Lower leg skin (tissue), 3 donors: Measurements from ENCODE around the gene SLC22A14.

Experiments
- POLR2A ChIP-seq, 2 donors: fragments of 450-650 bp; IDR thresholded peaks; one replicate each; pipeline ENCODE4 v1.6.1; 2016 to 2017; ENCODE audit warnings: antibody characterized with exemption in 2 of 2, mild to moderate bottlenecking in 1 of 2, moderate library complexity in 1 of 2
- TF ChIP-seq, protein P1 (sequence below), 3 donors: fragments of 450-650 bp; IDR thresholded peaks; one replicate each; pipeline ENCODE4 v1.5.1; 2016; ENCODE audit warnings: antibody characterized with exemption in 3 of 3, mild to moderate bottlenecking in 3 of 3, moderate library complexity in 2 of 3

DNA sequence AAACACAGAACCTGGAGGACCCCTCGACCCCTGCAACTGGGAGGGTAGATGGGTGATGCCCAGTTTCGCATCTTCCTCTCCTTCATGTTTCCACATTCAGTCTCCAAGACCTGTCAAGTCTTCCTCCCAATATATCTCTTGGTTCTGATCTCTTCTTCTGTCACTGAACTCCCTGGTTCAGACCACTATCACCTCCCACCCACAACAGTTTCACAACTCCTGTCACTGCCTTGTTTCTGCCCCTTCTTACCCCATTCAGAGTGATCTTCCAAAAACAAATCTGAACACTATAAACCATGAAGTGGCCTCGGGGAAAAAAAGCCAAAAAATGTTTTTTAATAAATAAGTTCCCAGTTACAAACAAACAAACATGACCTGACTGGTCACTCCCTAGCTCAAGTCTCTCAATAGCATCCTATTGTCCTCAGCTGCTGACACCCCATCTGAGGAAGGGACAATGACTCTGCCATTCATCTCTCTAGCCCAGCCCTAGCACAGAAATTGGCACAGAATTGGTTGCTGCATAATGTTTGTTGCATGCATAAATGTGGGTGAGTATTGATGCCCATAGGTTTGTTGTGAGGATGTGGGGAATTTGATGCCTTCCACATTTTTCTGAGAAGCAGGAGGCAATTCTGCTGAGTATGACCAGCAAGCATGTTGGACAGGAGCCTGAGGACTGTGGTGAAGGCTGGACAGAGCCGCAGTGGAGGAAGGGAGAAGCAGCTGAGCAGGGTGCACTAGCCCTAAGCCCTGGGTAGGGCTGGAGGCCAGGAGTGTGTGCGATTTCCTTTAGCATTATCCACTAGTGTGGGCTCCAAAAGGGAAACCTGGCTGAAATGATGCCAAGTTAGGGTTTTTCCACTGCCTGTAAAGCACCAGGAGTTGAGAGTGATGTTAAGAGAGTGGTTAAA is 52.3 kb downstream of the SLC22A14 start:
- TF ChIP-seq, protein P1, sequence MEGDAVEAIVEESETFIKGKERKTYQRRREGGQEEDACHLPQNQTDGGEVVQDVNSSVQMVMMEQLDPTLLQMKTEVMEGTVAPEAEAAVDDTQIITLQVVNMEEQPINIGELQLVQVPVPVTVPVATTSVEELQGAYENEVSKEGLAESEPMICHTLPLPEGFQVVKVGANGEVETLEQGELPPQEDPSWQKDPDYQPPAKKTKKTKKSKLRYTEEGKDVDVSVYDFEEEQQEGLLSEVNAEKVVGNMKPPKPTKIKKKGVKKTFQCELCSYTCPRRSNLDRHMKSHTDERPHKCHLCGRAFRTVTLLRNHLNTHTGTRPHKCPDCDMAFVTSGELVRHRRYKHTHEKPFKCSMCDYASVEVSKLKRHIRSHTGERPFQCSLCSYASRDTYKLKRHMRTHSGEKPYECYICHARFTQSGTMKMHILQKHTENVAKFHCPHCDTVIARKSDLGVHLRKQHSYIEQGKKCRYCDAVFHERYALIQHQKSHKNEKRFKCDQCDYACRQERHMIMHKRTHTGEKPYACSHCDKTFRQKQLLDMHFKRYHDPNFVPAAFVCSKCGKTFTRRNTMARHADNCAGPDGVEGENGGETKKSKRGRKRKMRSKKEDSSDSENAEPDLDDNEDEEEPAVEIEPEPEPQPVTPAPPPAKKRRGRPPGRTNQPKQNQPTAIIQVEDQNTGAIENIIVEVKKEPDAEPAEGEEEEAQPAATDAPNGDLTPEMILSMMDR (IDR thresholded peaks at IDR 0.05) = no peak
- no peak for TF ChIP-seq POLR2A (IDR thresholded peaks at IDR 0.05)
